RWPE2 (cell line): Measurements from ENCODE around the gene ZSWIM3.
A peak's percentile ranks its signal among the peaks of the same experiment; 100 is the strongest.

Experiments
- ATAC-seq: fragments of 200-7000 bp; cut with Tn5 transposase; 3 replicates; pipeline ENCODE4 v1.9.1; 2021; ENCODE audit warnings: low read depth
- DNase-seq: peaks from one replicate; pipeline ENCODE4 v3.0.0-alpha.2; 2020; ENCODE audit warnings: low spot score
- H3K27ac ChIP-seq: fragments of 450-650 bp; 2 replicates; pipeline ENCODE4 v1.5.1; 2017; ENCODE audit warnings: mild to moderate bottlenecking; ENCODE audit not compliant: poor library complexity, severe bottlenecking
- H3K27me3 ChIP-seq: fragments of 250-450 bp; sonication (Bioruptor Pico); 2 replicates; pipeline ENCODE4 v1.5.1; 2021; ENCODE audit warnings: mild to moderate bottlenecking, moderate library complexity; ENCODE audit not compliant: insufficient read depth, poor library complexity, severe bottlenecking
- H3K36me3 ChIP-seq: fragments of 250-450 bp; sonication (Bioruptor Pico); 2 replicates; pipeline ENCODE4 v1.5.1; 2020; ENCODE audit warnings: low read depth, mild to moderate bottlenecking, moderate library complexity
- H3K4me1 ChIP-seq: fragments of 250-450 bp; sonication (Bioruptor Pico); 2 replicates; pipeline ENCODE4 v1.5.1; 2021; ENCODE audit warnings: mild to moderate bottlenecking, moderate library complexity; ENCODE audit not compliant: insufficient read depth, poor library complexity, severe bottlenecking
- H3K4me3 ChIP-seq: fragments of 250-450 bp; sonication (Bioruptor Pico); 2 replicates; pipeline ENCODE4 v1.5.1; 2021; ENCODE audit warnings: mild to moderate bottlenecking, moderate library complexity; ENCODE audit not compliant: severe bottlenecking
- H3K9me3 ChIP-seq: fragments of 250-450 bp; sonication (Bioruptor Pico); 2 replicates; pipeline ENCODE4 v1.5.1; 2021; ENCODE audit warnings: mild to moderate bottlenecking, moderate library complexity; ENCODE audit not compliant: severe bottlenecking
- TF ChIP-seq, protein P1 (sequence below): fragments of 450-650 bp; IDR thresholded peaks from one replicate; pipeline ENCODE4 v1.5.1; 2017; ENCODE audit warnings: mild to moderate bottlenecking, moderate library complexity; ENCODE audit not compliant: poor library complexity, severe bottlenecking

Gene ZSWIM3

GRCh38 chr20:45819466-45819865 is 37.9 kb upstream of the ZSWIM3 start:
- TF ChIP-seq, protein P1, sequence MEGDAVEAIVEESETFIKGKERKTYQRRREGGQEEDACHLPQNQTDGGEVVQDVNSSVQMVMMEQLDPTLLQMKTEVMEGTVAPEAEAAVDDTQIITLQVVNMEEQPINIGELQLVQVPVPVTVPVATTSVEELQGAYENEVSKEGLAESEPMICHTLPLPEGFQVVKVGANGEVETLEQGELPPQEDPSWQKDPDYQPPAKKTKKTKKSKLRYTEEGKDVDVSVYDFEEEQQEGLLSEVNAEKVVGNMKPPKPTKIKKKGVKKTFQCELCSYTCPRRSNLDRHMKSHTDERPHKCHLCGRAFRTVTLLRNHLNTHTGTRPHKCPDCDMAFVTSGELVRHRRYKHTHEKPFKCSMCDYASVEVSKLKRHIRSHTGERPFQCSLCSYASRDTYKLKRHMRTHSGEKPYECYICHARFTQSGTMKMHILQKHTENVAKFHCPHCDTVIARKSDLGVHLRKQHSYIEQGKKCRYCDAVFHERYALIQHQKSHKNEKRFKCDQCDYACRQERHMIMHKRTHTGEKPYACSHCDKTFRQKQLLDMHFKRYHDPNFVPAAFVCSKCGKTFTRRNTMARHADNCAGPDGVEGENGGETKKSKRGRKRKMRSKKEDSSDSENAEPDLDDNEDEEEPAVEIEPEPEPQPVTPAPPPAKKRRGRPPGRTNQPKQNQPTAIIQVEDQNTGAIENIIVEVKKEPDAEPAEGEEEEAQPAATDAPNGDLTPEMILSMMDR, result no peak
- Histone ChIP-seq H3K36me3 (peaks cover 29% of the 10 kb centered on the region), H3K27ac (no peak overlapping the region), H3K27me3 (peaks cover 15% of the 10 kb centered on the region), H3K9me3 (no peaks in the 10 kb centered on the region), H3K4me3 (no peak overlapping the region), H3K4me1 (peaks cover under 1% of the 10 kb centered on the region)
- ATAC-seq, result no peak
- DNase-seq, result no peak

DNA sequence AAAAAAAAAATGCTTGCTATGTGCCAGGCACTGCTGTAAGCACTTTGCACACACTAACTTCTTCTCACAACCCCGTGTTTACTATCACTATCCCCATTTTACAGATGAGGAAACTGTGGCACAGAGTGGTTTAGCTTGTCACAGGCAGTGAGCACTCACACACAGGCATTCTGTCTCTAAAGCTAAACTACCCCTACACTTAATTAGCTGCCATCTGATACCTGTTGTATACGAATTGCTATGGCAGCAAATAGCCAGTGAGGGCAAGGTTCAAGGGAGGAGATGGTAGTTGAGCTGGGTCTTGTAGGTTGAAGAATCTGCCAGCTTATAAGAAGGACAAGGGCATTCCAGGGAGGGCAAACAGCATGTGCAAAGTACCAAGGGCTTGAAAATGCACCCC is 35.5 kb upstream of the ZSWIM3 start:
- no peak overlapping the region for H3K27ac ChIP-seq
- ATAC-seq (no peak), DNase-seq (no peak)
- H3K4me1 ChIP-seq, result no peaks in the 10 kb centered on the region
- H3K9me3 ChIP-seq, result no peaks in the 10 kb centered on the region
- H3K36me3 ChIP-seq, result peaks cover 5% of the 10 kb centered on the region
- TF ChIP-seq, protein P1, result no peak
- no peak overlapping the region for H3K4me3 ChIP-seq
- peaks cover 15% of the 10 kb centered on the region for H3K27me3 ChIP-seq

DNA sequence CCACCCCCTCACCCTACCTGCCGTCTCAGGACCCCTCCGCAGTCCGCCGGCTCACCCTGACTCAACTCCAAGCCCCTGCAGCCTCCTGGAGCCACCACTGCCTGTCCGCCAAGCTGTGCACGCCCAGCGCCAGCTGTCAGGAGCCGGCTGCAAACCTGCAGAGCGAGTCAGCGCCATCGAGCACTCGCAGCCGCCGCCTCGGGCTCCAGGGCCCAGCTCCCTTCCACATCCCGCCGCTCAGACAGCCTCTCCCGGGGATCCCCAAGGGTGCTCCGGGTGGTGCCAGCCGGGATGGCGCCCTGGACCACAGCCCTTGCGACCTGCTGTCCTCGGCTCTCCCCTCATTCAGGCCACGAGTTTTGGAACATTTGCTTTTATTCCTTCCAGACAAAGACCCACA is 34.6 kb upstream of the ZSWIM3 start:
- Histone ChIP-seq H3K9me3 (no peaks in the 10 kb centered on the region), H3K36me3 (no peaks in the 10 kb centered on the region), H3K27me3 (peaks cover 15% of the 10 kb centered on the region), H3K27ac (no peak overlapping the region), H3K4me1 (no peaks in the 10 kb centered on the region), H3K4me3 (no peak overlapping the region)
- DNase-seq, result peak; percentile 89
- peak; percentile 72 for ATAC-seq
- TF ChIP-seq, protein P1, result no peak

DNA sequence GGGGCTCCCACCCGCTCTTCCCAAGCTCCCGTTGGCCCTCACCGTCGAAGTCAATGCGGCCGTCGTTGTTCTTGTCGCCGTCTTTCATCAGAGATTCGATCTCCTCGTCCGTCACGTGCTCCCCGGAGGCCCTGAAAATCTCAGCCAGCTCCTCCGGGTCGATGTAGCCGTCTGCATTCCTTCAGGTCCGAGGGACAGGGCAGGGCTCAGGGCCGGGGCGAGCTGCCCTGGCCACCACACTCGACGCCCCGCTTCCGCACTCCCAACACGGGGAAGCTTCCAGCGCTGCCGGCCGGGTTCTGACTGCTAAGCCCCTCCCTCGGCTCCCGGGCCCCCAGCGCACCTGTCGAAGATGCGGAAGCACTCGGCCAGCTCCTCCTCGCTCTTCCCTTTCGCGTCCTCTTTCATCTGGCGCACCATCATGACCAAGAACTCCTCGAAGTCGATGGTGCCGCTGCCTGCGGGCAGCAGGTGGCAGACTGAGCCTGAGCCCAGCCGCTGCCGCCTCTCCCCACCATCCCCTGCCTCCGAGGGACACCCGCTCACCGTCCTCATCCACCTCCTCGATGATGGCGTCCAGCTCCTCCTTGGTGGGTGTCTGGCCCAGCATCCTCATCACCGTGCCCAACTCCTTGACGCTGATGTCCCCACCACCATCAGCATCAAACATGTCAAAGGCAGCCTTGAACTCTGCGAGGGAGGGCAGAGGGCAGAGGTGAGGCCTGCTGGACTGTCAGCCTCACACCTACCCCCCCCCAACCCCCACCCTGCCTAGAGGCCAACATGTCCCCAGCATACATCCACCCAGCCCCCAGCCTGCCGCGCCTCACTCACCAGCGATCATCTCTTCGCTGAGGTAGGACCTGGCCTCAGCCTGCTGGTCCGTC is 33.2 kb upstream of the ZSWIM3 start:
- TF ChIP-seq, protein P1, result peak; percentile 92
- peaks cover 15% of the 10 kb centered on the region for H3K27me3 ChIP-seq
- peak; percentile 55 for ATAC-seq
- no peaks in the 10 kb centered on the region for H3K9me3 ChIP-seq
- no peaks in the 10 kb centered on the region for H3K4me1 ChIP-seq
- no peak overlapping the region for H3K4me3 ChIP-seq
- no peaks in the 10 kb centered on the region for H3K36me3 ChIP-seq
- no peak for DNase-seq
- H3K27ac ChIP-seq, result no peak overlapping the region
